Measurements from ENCODE around the gene COL2A1. TPM values are rescaled to one million over a fixed set of nuclear protein-coding genes. Genes with fewer than 3 reads are reported as not detected.

COL2A1 gene
- total RNA-seq (2022) (0.50 TPM in 1 of 2 replicates, not detected in the other), Bru-seq, nascent RNA (not detected), BruChase-seq, experiment 1, labeled RNA remaining after a 6-hour chase (percentile 7 among the genes with signal in this experiment), BruChase-seq, experiment 2, labeled RNA remaining after a 2-hour chase (not detected)
- long read RNA-seq = 0 reads

GRCh38 chr12:48004053-48004941, at the start of gene COL2A1:
TSS of gene COL2A1 (minus strand) at chr12:48004476. CDS start at chr12:48004321, 155 bp downstream.
- CTCF ChIA-PET = interaction anchor here (0.6 kb wide), 1 partner anchor 17 kb away, joined by 9 read pairs; no protein-coding TSS in a partner anchor
- no peak for DNase-seq
- intact Hi-C loops (cut with micrococcal nuclease; ENCODE audit: unreplicated experiment) = no loop called here
- BruUV-seq (replicated peaks) = no TSS peak
- Mint-ChIP-seq H3K27me3 (ENCODE audit: unreplicated experiment) (peaks cover 99% of the 10 kb centered on the region), H3K36me3 (ENCODE audit: insufficient read depth, unreplicated experiment) (peaks cover 8% of the 10 kb centered on the region), H3K9me3 (ENCODE audit: low read depth, unreplicated experiment) (no peaks in the 10 kb centered on the region), H3K27ac (ENCODE audit: unreplicated experiment) (no peak within 1 kb of the TSS), H3K4me3 (ENCODE audit: low read depth, unreplicated experiment) (peak within 1 kb of the TSS; percentile 53), H3K4me1 (ENCODE audit: low read depth, unreplicated experiment) (no peaks in the 10 kb centered on the region)
- TF ChIP-seq, protein P1, sequence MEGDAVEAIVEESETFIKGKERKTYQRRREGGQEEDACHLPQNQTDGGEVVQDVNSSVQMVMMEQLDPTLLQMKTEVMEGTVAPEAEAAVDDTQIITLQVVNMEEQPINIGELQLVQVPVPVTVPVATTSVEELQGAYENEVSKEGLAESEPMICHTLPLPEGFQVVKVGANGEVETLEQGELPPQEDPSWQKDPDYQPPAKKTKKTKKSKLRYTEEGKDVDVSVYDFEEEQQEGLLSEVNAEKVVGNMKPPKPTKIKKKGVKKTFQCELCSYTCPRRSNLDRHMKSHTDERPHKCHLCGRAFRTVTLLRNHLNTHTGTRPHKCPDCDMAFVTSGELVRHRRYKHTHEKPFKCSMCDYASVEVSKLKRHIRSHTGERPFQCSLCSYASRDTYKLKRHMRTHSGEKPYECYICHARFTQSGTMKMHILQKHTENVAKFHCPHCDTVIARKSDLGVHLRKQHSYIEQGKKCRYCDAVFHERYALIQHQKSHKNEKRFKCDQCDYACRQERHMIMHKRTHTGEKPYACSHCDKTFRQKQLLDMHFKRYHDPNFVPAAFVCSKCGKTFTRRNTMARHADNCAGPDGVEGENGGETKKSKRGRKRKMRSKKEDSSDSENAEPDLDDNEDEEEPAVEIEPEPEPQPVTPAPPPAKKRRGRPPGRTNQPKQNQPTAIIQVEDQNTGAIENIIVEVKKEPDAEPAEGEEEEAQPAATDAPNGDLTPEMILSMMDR (IDR thresholded peaks at IDR 0.05; ENCODE audit: unreplicated experiment) = no peak

- TF ChIP-seq, protein P1 (IDR thresholded peaks at IDR 0.05; ENCODE audit: unreplicated experiment) = no peak
- CTCF ChIA-PET = no interaction called here
- H3K27ac Mint-ChIP-seq (ENCODE audit: unreplicated experiment) = no peak overlapping the region
- no peak for DNase-seq
- H3K27me3 Mint-ChIP-seq (ENCODE audit: unreplicated experiment) = no peaks in the 10 kb centered on the region
- no peaks in the 10 kb centered on the region for H3K36me3 Mint-ChIP-seq (ENCODE audit: insufficient read depth, unreplicated experiment)
- H3K4me1 Mint-ChIP-seq (ENCODE audit: low read depth, unreplicated experiment) = no peaks in the 10 kb centered on the region
- H3K4me3 Mint-ChIP-seq (ENCODE audit: low read depth, unreplicated experiment) = no peak overlapping the region
- intact Hi-C loops (cut with micrococcal nuclease; ENCODE audit: unreplicated experiment) = no loop called here
- H3K9me3 Mint-ChIP-seq (ENCODE audit: low read depth, unreplicated experiment) = peaks cover 7% of the 10 kb centered on the region
- BruUV-seq (replicated peaks) = no TSS peak
These were observed 49.6 kb upstream of the COL2A1 start for GRCh38 chr12:48053883-48054282.

GRCh38 chr12:48053122-48053521, 48.8 kb upstream of the COL2A1 start:
- H3K4me3 Mint-ChIP-seq (ENCODE audit: low read depth, unreplicated experiment) = no peak overlapping the region
- H3K9me3 Mint-ChIP-seq (ENCODE audit: low read depth, unreplicated experiment) = no peaks in the 10 kb centered on the region
- CTCF ChIA-PET = no interaction called here
- BruUV-seq (replicated peaks) = no TSS peak
- intact Hi-C loops (cut with micrococcal nuclease; ENCODE audit: unreplicated experiment) = no loop called here
- no peaks in the 10 kb centered on the region for H3K36me3 Mint-ChIP-seq (ENCODE audit: insufficient read depth, unreplicated experiment)
- H3K27ac Mint-ChIP-seq (ENCODE audit: unreplicated experiment) = no peak overlapping the region
- no peak for DNase-seq
- TF ChIP-seq, protein P1 (IDR thresholded peaks at IDR 0.05; ENCODE audit: unreplicated experiment) = no peak
- H3K4me1 Mint-ChIP-seq (ENCODE audit: low read depth, unreplicated experiment) = no peaks in the 10 kb centered on the region
- no peaks in the 10 kb centered on the region for H3K27me3 Mint-ChIP-seq (ENCODE audit: unreplicated experiment)

GRCh38 chr12:48051681-48052080, 47.4 kb upstream of the COL2A1 start:
- no peak overlapping the region for H3K27ac Mint-ChIP-seq (ENCODE audit: unreplicated experiment)
- no peaks in the 10 kb centered on the region for H3K9me3 Mint-ChIP-seq (ENCODE audit: low read depth, unreplicated experiment)
- H3K36me3 Mint-ChIP-seq (ENCODE audit: insufficient read depth, unreplicated experiment) = no peaks in the 10 kb centered on the region
- H3K4me1 Mint-ChIP-seq (ENCODE audit: low read depth, unreplicated experiment) = no peaks in the 10 kb centered on the region
- DNase-seq = no peak
- H3K4me3 Mint-ChIP-seq (ENCODE audit: low read depth, unreplicated experiment) = no peak overlapping the region
- TF ChIP-seq, protein P1 (IDR thresholded peaks at IDR 0.05; ENCODE audit: unreplicated experiment) = no peak
- H3K27me3 Mint-ChIP-seq (ENCODE audit: unreplicated experiment) = no peaks in the 10 kb centered on the region
- no TSS peak for BruUV-seq (replicated peaks)
- intact Hi-C loops (cut with micrococcal nuclease; ENCODE audit: unreplicated experiment) = no loop called here
- CTCF ChIA-PET = no interaction called here

Data from Calu3 (cell line).